Natural killer cell (primary cell): Measurements from ENCODE around the gene UROD. TPM values are rescaled to one million over a fixed set of nuclear protein-coding genes. Genes with fewer than 3 reads are reported as not detected.
"Not testable (repeated sequence)": the region's sequence is repeated elsewhere in the genome, so short reads cannot be mapped to it uniquely, and the experiment has no call there.

Experiments
- ATAC-seq, 3 donors: fragments of 150-1000 bp in 2 of 3; fragments of 200-7000 bp in 1 of 3; cut with Tn5 transposase; 1 replicate in 1 of 3; 2 replicates in 2 of 3; pipeline ENCODE4 v1.10.0; 2021; ENCODE audit warnings: mild to moderate bottlenecking in 2 of 3, moderate library complexity in 2 of 3
- DNase-seq, 2 donors: peaks; one replicate each; pipeline versions ENCODE4 v3.0.0 to v3.0.0-alpha.2; 2013 to 2021; ENCODE audit warnings: mixed read lengths in 1 of 2
- H3K27ac ChIP-seq: one replicate; pipeline ENCODE4 v1.5.1; 2013; ENCODE audit warnings: mild to moderate bottlenecking, low read length
- H3K27me3 ChIP-seq: one replicate; pipeline ENCODE4 v1.6.1; 2013; ENCODE audit warnings: low read length; ENCODE audit not compliant: control insufficient read depth, insufficient read depth
- H3K36me3 ChIP-seq: one replicate; pipeline ENCODE4 v1.6.1; 2013; ENCODE audit warnings: low read length; ENCODE audit not compliant: control insufficient read depth, insufficient read depth
- H3K4me1 ChIP-seq: one replicate; pipeline ENCODE4 v1.6.1; 2013; ENCODE audit warnings: low read length; ENCODE audit not compliant: control insufficient read depth, insufficient read depth
- H3K4me3 ChIP-seq: one replicate; pipeline ENCODE4 v1.5.1; 2013; ENCODE audit warnings: low read length
- H3K9me3 ChIP-seq: one replicate; pipeline ENCODE4 v1.6.1; 2013; ENCODE audit warnings: low read length; ENCODE audit not compliant: control insufficient read depth, insufficient read depth
- H3K27ac Mint-ChIP-seq, 2 donors: one replicate each; pipeline ENCODE4 v1.8.0; 2022; ENCODE audit warnings: mild to moderate bottlenecking in 2 of 2, mixed read lengths in 2 of 2, moderate library complexity in 1 of 2
- H3K27me3 Mint-ChIP-seq, 2 donors: one replicate each; pipeline ENCODE4 v1.8.0; 2022; ENCODE audit warnings: low read depth in 2 of 2, mixed read lengths in 2 of 2
- H3K36me3 Mint-ChIP-seq: one replicate; pipeline ENCODE4 v1.8.0; 2022; ENCODE audit warnings: mixed read lengths
- H3K4me1 Mint-ChIP-seq, 2 donors: one replicate each; pipeline ENCODE4 v1.8.0; 2022; ENCODE audit warnings: mixed read lengths in 2 of 2
- H3K4me3 Mint-ChIP-seq: one replicate; pipeline ENCODE4 v1.8.0; 2022; ENCODE audit warnings: mild to moderate bottlenecking, moderate library complexity, mixed read lengths
- H3K9me3 Mint-ChIP-seq, 2 donors: one replicate each; pipeline ENCODE4 v1.8.0; 2022; ENCODE audit warnings: mixed read lengths in 2 of 2
- WGBS: methylation state at CpG from one replicate; pipeline ENCODE4 v1.1.7; 2013; ENCODE audit warnings: missing lambda C conversion rate; ENCODE audit not compliant: insufficient coverage; 5-methylcytosine and 5-hydroxymethylcytosine counted together
- intact Hi-C: fragments of 100-400 bp; cut with micrococcal nuclease; formaldehyde crosslinking; loops from one replicate; pipeline ENCODE4 v1.14.2; 2022
- total RNA-seq, 4 donors: library from RNA; stranded (reverse); fragments of 120-200 nt in 1 of 4; gene quantifications; one replicate each; pipeline versions ENCODE4 v1.2.3 to v1.2.4, GENCODE V29; 2013 to 2022
- TF ChIP-seq, protein P1 (sequence below): fragments of 200-600 bp; IDR thresholded peaks from one replicate; pipeline ENCODE4 v1.8.0; 2022; ENCODE audit warnings: antibody characterized with exemption

UROD gene
- total RNA-seq, 3 donors from 2014 or later (not counting 1 experiment from before 2014, with no cell fraction given), result 54.5 to 65.4 (median 56.6) TPM

GRCh38 chr1:45059829-45060228 lies 47.8 kb downstream of the UROD start:
- Mint-ChIP-seq H3K36me3 (no peaks in the 10 kb centered on the region), H3K27me3 (no peaks in the 10 kb centered on the region), H3K27ac (no peak overlapping the region), H3K9me3 (no peaks in the 10 kb centered on the region), H3K4me3 (no peak overlapping the region), H3K4me1 (no peaks in the 10 kb centered on the region)
- H3K36me3 ChIP-seq, result no peaks in the 10 kb centered on the region
- DNase-seq, result no peak
- no peaks in the 10 kb centered on the region for H3K9me3 ChIP-seq
- no peak overlapping the region for H3K4me3 ChIP-seq
- no peaks in the 10 kb centered on the region for H3K27me3 ChIP-seq
- TF ChIP-seq, protein P1, sequence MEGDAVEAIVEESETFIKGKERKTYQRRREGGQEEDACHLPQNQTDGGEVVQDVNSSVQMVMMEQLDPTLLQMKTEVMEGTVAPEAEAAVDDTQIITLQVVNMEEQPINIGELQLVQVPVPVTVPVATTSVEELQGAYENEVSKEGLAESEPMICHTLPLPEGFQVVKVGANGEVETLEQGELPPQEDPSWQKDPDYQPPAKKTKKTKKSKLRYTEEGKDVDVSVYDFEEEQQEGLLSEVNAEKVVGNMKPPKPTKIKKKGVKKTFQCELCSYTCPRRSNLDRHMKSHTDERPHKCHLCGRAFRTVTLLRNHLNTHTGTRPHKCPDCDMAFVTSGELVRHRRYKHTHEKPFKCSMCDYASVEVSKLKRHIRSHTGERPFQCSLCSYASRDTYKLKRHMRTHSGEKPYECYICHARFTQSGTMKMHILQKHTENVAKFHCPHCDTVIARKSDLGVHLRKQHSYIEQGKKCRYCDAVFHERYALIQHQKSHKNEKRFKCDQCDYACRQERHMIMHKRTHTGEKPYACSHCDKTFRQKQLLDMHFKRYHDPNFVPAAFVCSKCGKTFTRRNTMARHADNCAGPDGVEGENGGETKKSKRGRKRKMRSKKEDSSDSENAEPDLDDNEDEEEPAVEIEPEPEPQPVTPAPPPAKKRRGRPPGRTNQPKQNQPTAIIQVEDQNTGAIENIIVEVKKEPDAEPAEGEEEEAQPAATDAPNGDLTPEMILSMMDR, result no peak
- no peaks in the 10 kb centered on the region for H3K4me1 ChIP-seq
- no peak overlapping the region for H3K27ac ChIP-seq
- no peak for ATAC-seq
- intact Hi-C loops, result no loop called here
- 100% methylated on average over 2 of the region's 2 CpGs for WGBS

DNA sequence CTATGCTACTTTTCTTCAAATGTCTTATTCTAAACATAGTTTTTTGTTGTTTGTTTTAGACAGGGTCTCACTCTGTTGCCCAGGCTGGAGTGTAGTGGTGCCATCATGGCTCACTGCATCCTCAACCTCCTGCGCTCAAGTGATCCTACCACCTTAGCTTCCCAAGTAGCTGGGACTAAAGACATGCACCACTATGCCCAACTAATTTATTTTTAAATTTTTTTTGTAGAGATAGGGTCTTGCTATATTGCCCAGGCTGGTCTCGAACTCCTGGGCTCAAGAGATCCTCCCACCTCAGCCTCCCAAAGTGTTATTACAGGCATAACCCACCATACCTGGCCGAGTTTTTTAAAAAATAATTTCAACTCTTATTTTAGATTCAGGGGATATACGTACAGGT lies 50.4 kb downstream of the UROD start:
- H3K9me3 Mint-ChIP-seq, H3K27ac Mint-ChIP-seq, H3K27ac ChIP-seq, ATAC-seq, H3K4me1 ChIP-seq, H3K27me3 ChIP-seq, H3K4me3 Mint-ChIP-seq, H3K4me3 ChIP-seq, DNase-seq, H3K9me3 ChIP-seq, H3K36me3 Mint-ChIP-seq, H3K36me3 ChIP-seq, H3K27me3 Mint-ChIP-seq, intact Hi-C loops, H3K4me1 Mint-ChIP-seq: not testable (repeated sequence)
- WGBS, result 100% methylated on average over 1 of the region's 4 CpGs

GRCh38 chr1:45065083-45065482 lies 53.0 kb downstream of the UROD start:
- no peaks in the 10 kb centered on the region for H3K36me3 Mint-ChIP-seq
- TF ChIP-seq, protein P1, result no peak
- no peak overlapping the region for H3K4me3 Mint-ChIP-seq

More at GRCh38 chr1:45065083-45065482, 53.0 kb downstream of the UROD start:
- Mint-ChIP-seq H3K9me3 (no peaks in the 10 kb centered on the region), H3K27me3 (peaks cover 0 to 4% of the 10 kb centered on the region in 2 donors), H3K4me1 (no peaks in the 10 kb centered on the region), H3K27ac (no peak overlapping the region)
- H3K36me3 ChIP-seq, result no peaks in the 10 kb centered on the region
- H3K9me3 ChIP-seq, result no peaks in the 10 kb centered on the region
- WGBS, result 92% methylated on average over 2 of the region's 2 CpGs
- H3K4me3 ChIP-seq, result no peak overlapping the region
- H3K4me1 ChIP-seq, result no peaks in the 10 kb centered on the region
- ATAC-seq (no peak), DNase-seq (no peak)
- H3K27me3 ChIP-seq, result no peaks in the 10 kb centered on the region
- intact Hi-C loops, result no loop called here
- no peak overlapping the region for H3K27ac ChIP-seq

Other genes starting within 250 kb of the UROD start
- 1,000 to 10,000 TPM in 2 of 3 donors, 100 to 1,000 TPM in 1; 848 to 1,092 (median 1,009) TPM for gene RPS8, start 236.7 kb upstream of the UROD start, total RNA-seq
- under 1 TPM; 0.18 to 0.33 (median 0.28) TPM for gene BEST4, start 224.1 kb upstream of the UROD start, total RNA-seq
- gene PLK3, start 211.9 kb upstream of the UROD start, total RNA-seq, result 10 to 100 TPM; 39.5 to 89.2 (median 78.1) TPM
- gene DYNLT4, start 204.9 kb upstream of the UROD start, total RNA-seq, result 1 to 10 TPM in 1 of 3 donors, under 1 TPM in 1, not detected in 1; 0.96 to 1.2 TPM
- 1 to 10 TPM; 4.4 to 5.7 (median 4.9) TPM for gene BTBD19, start 203.7 kb upstream of the UROD start, total RNA-seq
- gene PTCH2, start 169.0 kb upstream of the UROD start, total RNA-seq, result 1 to 10 TPM; 1.8 to 3.1 (median 2.4) TPM
- gene EIF2B3, start 25.7 kb upstream of the UROD start, total RNA-seq, result 10 to 100 TPM; 12.4 to 19.1 (median 14.3) TPM
- gene HECTD3, start 930 bp upstream of the UROD start, total RNA-seq, result 10 to 100 TPM; 56.6 to 67.4 (median 64.4) TPM
- gene ZSWIM5, start 194.4 kb downstream of the UROD start, total RNA-seq, result 1 to 10 TPM; 1.1 to 2.3 (median 1.3) TPM